T-cell (primary cell): ENCODE data around the gene ATF7IP. TPM values are rescaled to one million over a fixed set of nuclear protein-coding genes. Genes with fewer than 3 reads are reported as not detected.
"Not testable (repeated sequence)": the region's sequence is repeated elsewhere in the genome, so short reads cannot be mapped to it uniquely, and the experiment has no call there.

Experiments
- ATAC-seq, 4 experiments: fragments of 200-7000 bp in 3 of 4; fragments of 150-1000 bp in 1 of 4; cut with Tn5 transposase; replicated peaks in 1 of 4; 1 replicate in 3 of 4; 2 replicates in 1 of 4; pipeline ENCODE4 v1.10.0; 2021; ENCODE audit warnings: moderate library complexity in 3 of 4, mild to moderate bottlenecking in 2 of 4, moderate number of reproducible peaks in 1 of 4
- CTCF ChIA-PET, 2 donors: fragments of 300-600 bp; sonication (Branson Sonifier 250); formaldehyde crosslinking; loops; one replicate each; lab custom pipeline; 2022; ENCODE audit warnings: antibody characterized with exemption in 2 of 2; lab: Charles Lee
- POLR2A ChIA-PET, 2 donors: fragments of 300-600 bp; sonication (Branson Sonifier 250); formaldehyde crosslinking; loops; one replicate each; lab custom pipeline; 2022; ENCODE audit warnings: antibody characterized with exemption in 2 of 2; lab: Charles Lee
- DNase-seq, 35 experiments: peaks; one replicate each; pipeline versions ENCODE4 v3.0.0 to v3.0.0-alpha.2; 2013 to 2023
- H3K27ac ChIP-seq: one replicate; pipeline ENCODE4 v1.5.1; 2013; ENCODE audit warnings: low read length
- H3K27me3 ChIP-seq, 2 experiments: replicated peaks in 1 of 2; 1 replicate in 1 of 2; 2 replicates in 1 of 2; pipeline versions ENCODE4 v1.6.1 to v1.7.0; 2013; ENCODE audit warnings: low read length in 1 of 2, mixed read lengths in 1 of 2; ENCODE audit not compliant: control insufficient read depth in 2 of 2, insufficient read depth in 2 of 2; ENCODE audit errors: extremely low read depth in 1 of 2
- H3K36me3 ChIP-seq, 2 donors: 1 replicate in 1 of 2; 2 replicates in 1 of 2; pipeline versions ENCODE4 v1.6.1 to v1.7.0; 2013; ENCODE audit warnings: low read length in 1 of 2; ENCODE audit not compliant: control insufficient read depth in 2 of 2, insufficient read depth in 1 of 2; ENCODE audit errors: extremely low read depth in 1 of 2
- H3K4me1 ChIP-seq, 2 experiments: 1 replicate in 1 of 2; 2 replicates in 1 of 2; pipeline versions ENCODE4 v1.6.1 to v1.7.0; 2013; ENCODE audit warnings: low read length in 2 of 2, mixed read lengths in 1 of 2; ENCODE audit not compliant: insufficient read depth in 2 of 2, control insufficient read depth in 1 of 2; ENCODE audit errors: extremely low read depth in 1 of 2
- H3K4me3 ChIP-seq, 2 donors: 1 replicate in 1 of 2; 2 replicates in 1 of 2; pipeline versions ENCODE4 v1.5.1 to v1.7.0; 2013; ENCODE audit warnings: mild to moderate bottlenecking in 2 of 2, low read length in 1 of 2, moderate library complexity in 1 of 2; ENCODE audit not compliant: control insufficient read depth in 1 of 2; ENCODE audit errors: extremely low read depth in 1 of 2
- H3K9me3 ChIP-seq: 2 replicates; pipeline ENCODE4 v1.7.0; 2013
- H3K27ac Mint-ChIP-seq, 2 donors: one replicate each; pipeline ENCODE4 v1.8.0; 2020 to 2021; ENCODE audit warnings: mild to moderate bottlenecking in 2 of 2, mixed read lengths in 2 of 2
- H3K27me3 Mint-ChIP-seq, 2 donors: one replicate each; pipeline ENCODE4 v1.8.0; 2021 to 2022; ENCODE audit warnings: mixed read lengths in 2 of 2
- H3K36me3 Mint-ChIP-seq: one replicate; pipeline ENCODE4 v1.8.0; 2021; ENCODE audit warnings: mixed read lengths
- H3K4me1 Mint-ChIP-seq, 3 donors: one replicate each; pipeline ENCODE4 v1.8.0; 2020 to 2022; ENCODE audit warnings: mixed read lengths in 3 of 3, mild to moderate bottlenecking in 1 of 3
- H3K4me3 Mint-ChIP-seq, 3 donors: one replicate each; pipeline ENCODE4 v1.8.0; 2020 to 2022; ENCODE audit warnings: mild to moderate bottlenecking in 3 of 3, mixed read lengths in 3 of 3, moderate library complexity in 3 of 3
- H3K9me3 Mint-ChIP-seq, 3 donors: one replicate each; pipeline ENCODE4 v1.8.0; 2020 to 2022; ENCODE audit warnings: mixed read lengths in 3 of 3
- WGBS: methylation state at CpG from one replicate; pipeline ENCODE4 v1.1.5; 2013; ENCODE audit warnings: missing lambda C conversion rate; ENCODE audit not compliant: insufficient coverage; 5-methylcytosine and 5-hydroxymethylcytosine counted together
- total RNA-seq, 35 experiments: library from RNA in 6 of 35; stranded (reverse) in 6 of 35; fragments of 120-200 nt in 1 of 35; gene quantifications; one replicate each; pipeline versions ENCODE4 v1.2.1 to v1.2.4 and lab custom pipeline; 2013 to 2026

The ATF7IP gene
- total RNA-seq, 5 donors from 2014 or later (not counting 1 experiment from before 2014, with no cell fraction given) = 112 to 165 (median 147) TPM

GRCh38 chr12:14352066-14352465 is 13.4 kb upstream of the ATF7IP start:
- POLR2A ChIA-PET, H3K4me1 ChIP-seq, H3K4me1 Mint-ChIP-seq, DNase-seq, H3K9me3 ChIP-seq, H3K36me3 ChIP-seq, H3K27ac ChIP-seq, H3K4me3 ChIP-seq, H3K4me3 Mint-ChIP-seq, H3K27me3 ChIP-seq, CTCF ChIA-PET, H3K27ac Mint-ChIP-seq, H3K27me3 Mint-ChIP-seq, ATAC-seq: not testable (repeated sequence)
- no CpG with 5 or more reads among the region's 1 CpG for WGBS
- H3K36me3 Mint-ChIP-seq = peaks cover 23% of the 10 kb centered on the region
- peaks cover 16 to 35% (median 17%) of the 10 kb centered on the region in 3 donors for H3K9me3 Mint-ChIP-seq

GRCh38 chr12:14354665-14355064 is 10.8 kb upstream of the ATF7IP start:
- H3K27ac ChIP-seq, H3K4me1 Mint-ChIP-seq, H3K9me3 ChIP-seq, H3K4me3 Mint-ChIP-seq, H3K27me3 Mint-ChIP-seq, H3K27ac Mint-ChIP-seq, DNase-seq, ATAC-seq, H3K4me3 ChIP-seq, POLR2A ChIA-PET, H3K36me3 ChIP-seq, H3K4me1 ChIP-seq, H3K27me3 ChIP-seq: not testable (repeated sequence)
- 87% methylated on average over 9 of the region's 28 CpGs for WGBS
- CTCF ChIA-PET = interaction anchor here in 1 of 2 donors (0.6 kb wide), 1 partner anchor 62 kb away, joined by 3 read pairs; no protein-coding TSS in a partner anchor
- H3K9me3 Mint-ChIP-seq = peaks cover 14 to 27% (median 16%) of the 10 kb centered on the region in 3 donors
- H3K36me3 Mint-ChIP-seq = peaks cover 17% of the 10 kb centered on the region

DNA sequence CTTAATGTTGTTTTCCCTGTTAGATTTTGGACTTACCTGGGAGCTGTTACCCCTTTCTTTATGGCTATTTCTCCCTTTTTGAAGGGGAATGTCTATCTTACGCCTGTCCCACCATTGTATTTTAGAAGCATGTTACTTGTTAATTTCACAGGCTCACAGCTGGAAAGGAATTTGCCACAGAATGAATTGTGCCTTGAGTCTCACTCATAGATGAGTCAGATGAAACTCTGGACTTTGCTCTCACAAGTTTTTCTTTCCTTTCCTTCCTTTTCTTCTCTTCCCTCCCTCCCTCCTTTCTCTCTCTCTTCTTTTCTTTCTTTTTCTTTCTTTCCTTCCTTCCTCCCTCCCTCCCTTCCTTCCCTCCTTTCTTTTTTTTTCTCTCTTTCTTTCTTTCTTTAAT is 9.3 kb upstream of the ATF7IP start:
- ChIA-PET POLR2A (no interaction called here), CTCF (interaction anchor here in 1 of 2 donors (0.7 kb wide), 1 partner anchor 1304 kb away, joined by 11 read pairs; no protein-coding TSS in a partner anchor)
- WGBS = no CpG with 5 or more reads among the region's 1 CpG
- H3K36me3 Mint-ChIP-seq = peaks cover 5% of the 10 kb centered on the region
- Histone ChIP-seq H3K27ac (no peak overlapping the region), H3K4me3 (no peak overlapping the region), H3K4me1 (no peaks in the 10 kb centered on the region), H3K36me3 (no peaks in the 10 kb centered on the region), H3K9me3 (no peaks in the 10 kb centered on the region), H3K27me3 (no peaks in the 10 kb centered on the region)
- H3K27me3 Mint-ChIP-seq = no peaks in the 10 kb centered on the region
- ATAC-seq (no peak), DNase-seq (no peak)
- H3K27ac Mint-ChIP-seq = no peak overlapping the region
- peaks cover 0 to under 1% (median 0%) of the 10 kb centered on the region in 3 donors for H3K4me1 Mint-ChIP-seq
- H3K9me3 Mint-ChIP-seq = peaks cover 5 to 13% (median 7%) of the 10 kb centered on the region in 3 donors
- H3K4me3 Mint-ChIP-seq = no peak overlapping the region

GRCh38 chr12:14357486-14357885 is 8.0 kb upstream of the ATF7IP start:
- ATAC-seq (no peak), DNase-seq (no peak)
- CTCF ChIA-PET = interaction anchor here (0.5 to 1.5 kb wide), 4 partner anchors 60 to 116 kb away, joined by 3 to 4 read pairs (median 3); no protein-coding TSS in a partner anchor
- Mint-ChIP-seq H3K27me3 (no peaks in the 10 kb centered on the region), H3K27ac (no peak overlapping the region), H3K9me3 (peaks cover 4 to 10% (median 5%) of the 10 kb centered on the region in 3 donors), H3K4me1 (peaks cover 0 to 6% (median 4%) of the 10 kb centered on the region in 3 donors), H3K4me3 (no peak overlapping the region), H3K36me3 (peaks cover 5% of the 10 kb centered on the region)
- Histone ChIP-seq H3K4me3 (no peak overlapping the region), H3K27ac (no peak overlapping the region), H3K9me3 (no peaks in the 10 kb centered on the region), H3K4me1 (no peaks in the 10 kb centered on the region), H3K27me3 (no peaks in the 10 kb centered on the region), H3K36me3 (no peaks in the 10 kb centered on the region)
- POLR2A ChIA-PET = interaction anchor here in 1 of 2 donors (0.6 kb wide), 1 partner anchor 20 kb away, joined by 3 read pairs; no protein-coding TSS in a partner anchor
- WGBS = no CpG with 5 or more reads among the region's 1 CpG

DNA sequence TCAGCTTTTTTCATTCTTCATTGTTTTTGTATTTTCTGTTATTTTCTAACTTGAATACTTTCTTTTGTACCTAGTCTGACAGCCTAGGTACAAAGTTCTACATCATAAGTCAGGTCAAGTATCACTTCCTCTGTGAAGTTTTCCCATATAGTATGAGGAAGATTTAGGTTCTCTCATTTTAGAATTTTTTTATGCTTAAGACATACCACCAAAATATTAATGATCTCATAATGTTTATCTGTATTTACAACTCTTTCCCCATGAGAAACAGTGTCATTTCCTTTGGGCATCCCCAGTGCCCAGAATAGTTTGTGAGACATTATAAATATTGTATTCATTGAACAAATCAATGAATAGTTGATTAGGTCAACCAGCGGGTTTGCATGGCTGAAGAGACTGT is 3.1 kb upstream of the ATF7IP start:
- Mint-ChIP-seq H3K4me1 (peaks cover 19 to 24% (median 24%) of the 10 kb centered on the region in 3 donors), H3K4me3 (no peak overlapping the region), H3K27ac (peak overlapping the region; percentile 48 to 78), H3K9me3 (no peaks in the 10 kb centered on the region), H3K36me3 (peaks cover 3% of the 10 kb centered on the region), H3K27me3 (no peaks in the 10 kb centered on the region)
- H3K27me3 ChIP-seq = no peaks in the 10 kb centered on the region
- no peaks in the 10 kb centered on the region for H3K9me3 ChIP-seq
- ATAC-seq (no peak), DNase-seq (no peak)
- ChIA-PET CTCF (interaction anchor here (0.7 to 1.7 kb wide), 5 partner anchors 23 to 404 kb away, joined by 3 to 13 read pairs (median 4); no protein-coding TSS in a partner anchor), POLR2A (interaction anchor here in 1 of 2 donors (1.1 kb wide), 1 partner anchor 21 kb away, joined by 5 read pairs; no protein-coding TSS in a partner anchor)
- no peak overlapping the region for H3K4me3 ChIP-seq
- peak overlapping the region; percentile 21 for H3K27ac ChIP-seq
- H3K4me1 ChIP-seq = peaks cover 4 to 9% of the 10 kb centered on the region in 2 experiments
- WGBS = 67% methylated on average over 1 of the region's 1 CpG
- no peaks in the 10 kb centered on the region for H3K36me3 ChIP-seq

GRCh38 chr12:14364583-14365271 is 755 bp upstream of the ATF7IP start:
- ChIA-PET CTCF (interaction anchor here (0.6 to 3.0 kb wide), 33 partner anchors 9 to 439 kb away, joined by 3 to 115 read pairs (median 6); partner anchors contain the start of genes C12orf60 (in 1 of the 2) and WBP11 (in 1 of the 2)), POLR2A (interaction anchor here (0.5 to 2.3 kb wide), 26 partner anchors 11 to 409 kb away, joined by 3 to 56 read pairs (median 6); a partner anchor contains a TSS)
- Histone ChIP-seq H3K36me3 (no peaks in the 10 kb centered on the region), H3K27me3 (no peaks in the 10 kb centered on the region), H3K4me1 (peaks cover 12 to 18% of the 10 kb centered on the region in 2 experiments), H3K27ac (peak overlapping the region; percentile 97), H3K4me3 (peak overlapping the region; percentile 63 to 75), H3K9me3 (no peaks in the 10 kb centered on the region)
- no peak for ATAC-seq
- H3K4me1 Mint-ChIP-seq = peaks cover 29 to 39% (median 35%) of the 10 kb centered on the region in 3 donors
- peak in 1 of 35 experiments; percentile 25 for DNase-seq
- WGBS = 80% methylated on average over 4 of the region's 8 CpGs
- H3K27ac Mint-ChIP-seq = peak overlapping the region; percentile 95 to 98
- no peaks in the 10 kb centered on the region for H3K27me3 Mint-ChIP-seq
- peaks cover 8% of the 10 kb centered on the region for H3K36me3 Mint-ChIP-seq
- H3K9me3 Mint-ChIP-seq = no peaks in the 10 kb centered on the region
- H3K4me3 Mint-ChIP-seq = peak overlapping the region; percentile 75 to 90 (median 85)
